ENCODE data around the gene RBP3. TPM values are rescaled to one million over a fixed set of nuclear protein-coding genes. Genes with fewer than 3 reads are reported as not detected.

RBP3 gene
- total RNA-seq, 1 donor from 2014 or later: not detected

DNA sequence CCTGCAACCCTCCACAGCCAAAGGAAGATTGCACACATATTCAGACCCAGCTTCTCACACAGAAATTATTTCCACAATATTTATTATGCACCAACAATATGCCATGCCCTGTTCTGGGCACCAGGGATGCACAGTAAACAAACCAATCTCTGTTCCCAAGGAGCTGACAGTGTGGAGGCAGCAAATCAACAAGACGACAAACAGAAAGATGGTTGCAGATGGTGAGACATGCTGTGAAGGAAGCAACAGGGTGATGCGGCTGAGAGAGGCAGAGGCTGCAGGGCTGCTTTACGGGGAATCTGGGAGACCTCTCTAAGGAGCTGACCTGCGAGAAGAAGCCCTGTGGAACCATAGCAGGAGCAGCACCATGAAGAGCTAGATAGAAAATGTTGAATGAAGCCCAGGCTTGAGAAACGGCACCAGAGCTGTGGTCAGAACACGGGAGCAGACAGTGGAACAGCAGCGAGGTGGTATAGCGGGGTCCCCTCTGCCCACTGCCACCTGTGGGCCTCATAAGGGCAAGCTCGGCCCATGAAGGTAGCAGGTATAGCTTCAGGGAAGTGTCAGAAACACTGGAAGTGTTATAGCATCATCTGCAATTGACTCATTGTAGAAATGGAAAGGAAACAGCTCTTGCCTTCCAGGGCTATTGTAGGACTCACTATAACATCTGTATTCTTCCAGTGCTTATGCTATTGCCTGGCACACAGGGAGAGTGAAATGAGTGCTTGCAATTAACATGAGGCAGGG lies 17.4 kb downstream of the RBP3 start:
- intact Hi-C loops (cut with DNase I): no loop called here
- ATAC-seq (no peak), DNase-seq (ENCODE audit: missing footprints) (no peak)

DNA sequence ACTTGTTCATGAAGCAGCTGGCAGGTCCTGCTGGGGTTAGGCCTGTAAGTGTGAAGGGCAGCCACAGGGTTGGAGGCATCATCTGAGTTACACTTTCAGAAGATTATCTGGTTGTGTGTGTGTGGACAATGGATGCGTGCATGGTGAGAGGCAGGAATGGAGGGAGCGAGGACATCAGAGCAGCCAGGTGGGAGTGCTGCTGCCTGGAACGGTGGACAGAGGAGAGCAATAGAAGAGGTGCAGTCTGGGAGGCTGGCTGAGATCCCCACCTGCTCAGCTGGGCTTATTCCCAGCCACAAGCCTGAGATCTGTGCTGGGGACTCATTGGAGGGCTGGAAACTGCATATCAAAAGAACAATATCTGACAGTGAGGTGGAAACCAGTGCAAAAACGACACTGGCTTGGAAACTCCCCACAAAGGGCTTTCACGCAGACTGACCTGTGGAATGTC lies 18.0 kb downstream of the RBP3 start:
- intact Hi-C loops (cut with DNase I): no loop called here
- ATAC-seq (no peak), DNase-seq (ENCODE audit: missing footprints) (no peak)

- DNase-seq (ENCODE audit: missing footprints): no peak
- no peak for ATAC-seq
- intact Hi-C loops (cut with DNase I): no loop called here
These were observed 18.7 kb downstream of the RBP3 start for GRCh38 chr10:47366731-47367460.

GRCh38 chr10:47367646-47368045 lies 19.5 kb downstream of the RBP3 start:
- ATAC-seq (no peak), DNase-seq (ENCODE audit: missing footprints) (no peak)
- intact Hi-C loops (cut with DNase I): no loop called here

- intact Hi-C loops (cut with DNase I): no loop called here
- no peak for ATAC-seq
- no peak for DNase-seq (ENCODE audit: missing footprints)
These were observed 20.4 kb downstream of the RBP3 start for GRCh38 chr10:47368431-47369180.

- DNase-seq (ENCODE audit: missing footprints): no peak
- intact Hi-C loops (cut with DNase I): no loop called here
These were observed 21.2 kb downstream of the RBP3 start for GRCh38 chr10:47369251-47369894.

DNA sequence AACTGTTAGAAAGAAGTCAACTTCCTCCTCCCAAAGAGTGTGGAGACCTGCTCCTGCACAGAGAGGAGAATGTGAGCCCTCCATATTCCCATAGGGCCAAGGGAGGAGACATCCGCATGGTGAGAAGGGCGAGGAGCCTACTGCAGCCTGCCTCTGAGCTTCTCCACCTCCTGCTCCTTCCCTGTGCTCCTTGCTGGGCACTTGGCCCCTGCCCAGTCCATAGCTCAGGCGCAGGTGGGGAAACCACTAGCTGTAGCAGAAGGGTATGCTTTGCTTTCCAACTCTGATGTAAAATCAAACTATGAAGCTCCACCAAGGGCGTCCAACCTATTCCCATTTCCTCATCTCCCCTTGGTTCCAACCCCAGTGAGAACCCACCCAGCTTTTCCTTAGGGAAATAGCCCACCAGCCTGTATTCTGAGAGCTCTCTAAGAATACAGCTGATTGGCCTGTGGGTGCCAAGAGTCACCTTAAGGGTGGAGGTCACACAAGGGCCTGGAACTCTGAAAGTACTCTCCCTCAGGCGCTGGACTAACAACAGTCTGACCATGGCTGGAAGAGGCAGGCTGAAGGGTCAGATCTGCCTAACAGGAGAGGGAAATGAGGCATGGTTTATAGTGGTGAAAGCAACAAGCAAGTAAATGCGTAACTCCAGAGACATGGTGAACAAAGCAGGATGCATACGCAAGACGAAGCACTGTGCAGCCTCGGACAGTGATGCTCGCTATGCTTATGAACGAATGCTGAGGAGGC lies 22.0 kb downstream of the RBP3 start:
- no peak for ATAC-seq
- intact Hi-C loops (cut with DNase I): no loop called here
- DNase-seq (ENCODE audit: missing footprints): no peak

More at GRCh38 chr10:47369251-47369894, 21.2 kb downstream of the RBP3 start:
- no peak for ATAC-seq

- intact Hi-C loops (cut with DNase I): no loop called here
- ATAC-seq: no peak
- no peak for DNase-seq (ENCODE audit: missing footprints)
These were observed 22.7 kb downstream of the RBP3 start for GRCh38 chr10:47370878-47371277.

DNA sequence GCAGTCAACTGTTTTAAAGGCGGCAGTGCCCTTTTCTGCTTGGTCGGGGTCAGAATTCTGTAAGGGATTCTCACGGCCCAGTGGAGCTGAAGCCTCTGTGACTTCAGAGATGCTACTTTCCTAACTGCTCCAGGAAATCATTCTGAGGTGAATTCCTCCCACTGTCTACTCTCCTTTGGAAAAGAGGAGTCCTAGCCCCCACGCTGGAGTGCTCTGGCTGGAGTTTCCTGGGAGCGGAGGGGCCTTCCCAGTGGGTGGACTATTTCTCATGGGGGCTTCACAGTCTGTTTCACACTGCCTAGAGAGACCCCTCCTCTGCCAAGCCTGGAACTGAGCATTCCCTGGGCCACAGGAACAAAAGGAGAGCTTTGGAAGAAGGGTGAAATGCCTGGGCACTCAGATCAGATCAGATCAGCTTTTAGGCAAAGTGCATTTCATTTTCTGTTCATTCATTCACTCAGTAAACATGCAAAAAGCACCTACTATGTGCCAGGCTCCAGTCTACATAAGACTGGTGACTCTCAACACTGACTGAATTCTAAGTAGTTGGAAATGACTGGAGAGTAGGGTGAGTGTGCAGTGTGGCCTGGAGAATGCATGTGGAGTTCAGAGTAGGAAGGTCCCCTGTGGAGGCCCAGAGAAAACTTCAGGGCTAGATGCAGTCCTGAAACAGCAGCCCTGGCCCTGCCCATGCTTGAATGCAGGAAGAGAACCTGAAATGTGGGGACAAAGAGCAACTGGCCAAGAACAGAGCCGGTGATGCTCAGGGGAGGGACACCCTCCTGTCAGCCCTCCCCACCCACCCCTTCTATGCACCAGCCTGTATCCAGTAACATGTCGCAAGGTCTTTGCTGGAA lies 23.7 kb downstream of the RBP3 start:
- DNase-seq (ENCODE audit: missing footprints) (no peak), ATAC-seq (no peak)
- intact Hi-C loops (cut with DNase I): no loop called here

DNA sequence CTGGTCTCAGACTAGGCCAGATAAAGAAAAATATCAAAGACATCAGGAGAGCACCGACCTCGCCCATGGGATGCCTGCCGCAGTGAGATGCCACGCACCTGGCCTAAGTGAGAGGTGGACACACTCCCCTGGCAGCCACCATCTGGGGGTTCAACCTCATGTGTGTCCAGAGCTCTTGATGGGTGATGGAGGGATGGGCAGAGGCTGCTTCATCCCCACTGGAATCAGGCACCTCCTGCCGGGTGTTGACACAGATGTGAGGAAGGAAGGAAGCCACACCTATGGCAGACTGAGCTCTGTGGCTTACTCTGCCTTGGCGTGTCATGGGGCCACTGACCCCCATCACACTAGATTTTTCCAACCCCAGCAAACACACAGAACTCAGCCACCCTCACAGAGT lies 24.6 kb downstream of the RBP3 start:
- intact Hi-C loops (cut with DNase I): no loop called here
- no peak for DNase-seq (ENCODE audit: missing footprints)
- ATAC-seq: no peak

- ATAC-seq: no peak
- intact Hi-C loops (cut with DNase I): no loop called here
- no peak for DNase-seq (ENCODE audit: missing footprints)
These were observed 26.7 kb downstream of the RBP3 start for GRCh38 chr10:47374611-47375536.

GRCh38 chr10:47376522-47377220 lies 28.5 kb downstream of the RBP3 start:
- ATAC-seq: no peak
- intact Hi-C loops (cut with DNase I): no loop called here
- DNase-seq (ENCODE audit: missing footprints): no peak

GRCh38 chr10:47378183-47378510 lies 30.0 kb downstream of the RBP3 start:
- intact Hi-C loops (cut with DNase I): no loop called here
- ATAC-seq: no peak
- DNase-seq (ENCODE audit: missing footprints): no peak

DNA sequence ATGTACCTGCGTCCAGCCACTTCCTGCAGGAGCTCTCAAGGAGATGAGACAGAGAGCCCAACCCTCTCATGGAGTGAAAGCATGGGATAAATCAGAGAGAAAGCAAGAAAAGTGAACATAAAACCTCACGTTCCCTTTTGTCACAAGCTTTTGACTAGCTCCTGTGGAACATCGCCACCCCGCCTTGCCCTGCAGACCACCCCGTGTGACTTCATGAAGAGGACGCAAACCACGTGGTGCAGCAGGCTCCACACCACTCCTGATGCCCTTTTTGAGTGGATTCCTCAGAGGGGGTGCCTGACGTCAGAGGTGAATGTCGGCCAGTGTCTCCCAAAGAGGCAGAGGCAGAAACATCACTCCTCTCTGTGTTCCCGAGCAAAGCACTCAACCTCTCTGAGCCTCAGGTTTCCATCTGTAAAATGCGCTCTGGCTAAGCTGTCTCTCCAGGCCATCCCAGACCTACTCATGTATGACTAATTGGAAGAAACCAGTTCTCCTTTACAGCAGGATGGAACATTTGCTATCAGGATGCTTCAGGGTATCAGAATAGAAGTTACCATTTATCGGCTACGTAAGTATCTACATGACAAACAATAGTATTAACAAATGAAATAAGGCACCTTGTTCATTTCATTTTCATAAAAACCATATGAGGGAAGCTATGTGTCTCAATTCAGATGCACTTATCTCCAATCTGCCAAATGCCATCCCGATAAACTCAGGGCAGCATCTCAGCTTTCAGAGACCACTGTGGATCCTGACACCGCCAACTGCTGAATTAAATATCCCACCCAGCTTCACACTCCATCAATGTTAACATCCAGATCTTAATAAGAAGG lies 30.7 kb downstream of the RBP3 start:
- intact Hi-C loops (cut with DNase I): no loop called here
- ATAC-seq (no peak), DNase-seq (ENCODE audit: missing footprints) (no peak)

- DNase-seq (ENCODE audit: missing footprints): no peak
- intact Hi-C loops (cut with DNase I): no loop called here
- ATAC-seq: no peak
These were observed 31.3 kb downstream of the RBP3 start for GRCh38 chr10:47379445-47379785.
